Activated naive CD4-positive, alpha-beta T cell treated with anti-CD3 and anti-CD28 coated beads, Interleukin-2, amount 10 ng/mL, durations not matched to agents 5 hours and 36 hours (primary cell): ENCODE data around the gene C12orf54. TPM values are rescaled to one million over a fixed set of nuclear protein-coding genes. Genes with fewer than 3 reads are reported as not detected.

Source experiments
- total RNA-seq, 2 experiments: library from RNA; stranded (reverse); gene quantifications; one replicate each; pipeline ENCODE4 v1.2.3, GENCODE V29; 2021

Gene C12orf54
- not detected for total RNA-seq

GRCh38 chr12:48482198-48482597, at the start of gene C12orf54:
Gene C12orf54 (plus strand): TSS chr12:48482498. CDS start chr12:48483297, 799 bp downstream.

GRCh38 chr12:48472259-48472658, 10.0 kb upstream of the C12orf54 start, which contains the start of gene ANP32D:
Gene ANP32D (plus strand): TSS chr12:48472559. CDS start chr12:48472665, 106 bp downstream.

GRCh38 chr12:48525332-48525731, 43.0 kb downstream of the C12orf54 start, which contains the start of gene OR8S1:
Gene OR8S1 (plus strand): TSS chr12:48525632. CDS start chr12:48525632, 0 bp downstream.

Other genes starting within 250 kb of the C12orf54 start
- gene ZNF641, start 131.6 kb upstream of the C12orf54 start, total RNA-seq = 10 to 100 TPM; 24.8 to 30.1 TPM
- gene ANP32D, start 9.9 kb upstream of the C12orf54 start, total RNA-seq = not detected
- not detected for gene OR8S1, start 43.1 kb downstream of the C12orf54 start, total RNA-seq
- gene LALBA, start 87.5 kb downstream of the C12orf54 start, total RNA-seq = not detected
- 10 to 100 TPM; 39.6 to 43.9 TPM for gene KANSL2, start 199.7 kb downstream of the C12orf54 start, total RNA-seq
- gene CCNT1, start 234.2 kb downstream of the C12orf54 start, total RNA-seq = 10 to 100 TPM; 50.3 to 52.7 TPM